ENCODE results near the gene TIAM1. TPM values are rescaled to one million over a fixed set of nuclear protein-coding genes. Genes with fewer than 3 reads are reported as not detected.

TIAM1 gene
- total RNA-seq, 4 donors from 2014 or later = 0.66 to 3.5 (median 1.0) TPM

GRCh38 chr21:31252091-31252490 is 92.0 kb downstream of the TIAM1 start:
- intact Hi-C loops (cut with DNase I; ENCODE audit: low total_unique reads) = no loop called here
- H3K27ac ChIP-seq = no peak overlapping the region
- in situ Hi-C loops (cut with MboI; ENCODE audit: low sequenced_read_pairs in 4 of 4) = no loop called here
- H3K36me3 ChIP-seq = no peaks in the 10 kb centered on the region
- no peak for ATAC-seq
- no peaks in the 10 kb centered on the region for H3K4me1 ChIP-seq
- no peak for DNase-seq
- H3K4me3 ChIP-seq = no peak overlapping the region
- no peaks in the 10 kb centered on the region for H3K27me3 ChIP-seq
- no peaks in the 10 kb centered on the region for H3K9me3 ChIP-seq
- no peak for TF ChIP-seq POLR2A (IDR thresholded peaks at IDR 0.05)
- no peak for TF ChIP-seq CTCF (IDR thresholded peaks at IDR 0.05 in 4 of 5, conservative IDR thresholded peaks at IDR 0.05 in 1 of 5)

DNA sequence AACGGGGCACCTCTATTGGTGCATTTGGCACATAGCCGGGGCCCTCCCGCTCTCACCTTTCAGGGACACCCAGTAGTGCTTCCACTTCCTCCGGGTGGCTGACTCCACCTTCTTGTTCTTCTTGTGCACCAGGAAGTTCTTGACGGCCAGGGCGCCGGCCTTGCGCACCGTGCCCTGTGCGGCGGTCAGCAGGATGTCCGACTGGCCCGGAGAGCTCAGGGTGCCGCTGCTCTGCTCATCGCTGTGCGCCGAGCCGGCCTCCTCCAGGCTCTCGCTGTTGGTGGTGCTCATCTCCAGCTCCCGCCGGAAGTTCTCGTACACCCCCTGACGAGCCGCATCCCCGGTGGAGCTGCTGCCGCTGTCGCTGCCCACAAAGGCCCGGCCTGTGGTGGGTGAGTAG is 92.4 kb downstream of the TIAM1 start:
- Histone ChIP-seq H3K9me3 (no peaks in the 10 kb centered on the region), H3K4me1 (no peaks in the 10 kb centered on the region), H3K27me3 (no peaks in the 10 kb centered on the region), H3K36me3 (no peaks in the 10 kb centered on the region), H3K27ac (no peak overlapping the region), H3K4me3 (no peak overlapping the region)
- ATAC-seq = no peak
- DNase-seq = no peak
- in situ Hi-C loops (cut with MboI; ENCODE audit: low sequenced_read_pairs in 4 of 4) = no loop called here
- intact Hi-C loops (cut with DNase I; ENCODE audit: low total_unique reads) = no loop called here
- no peak for TF ChIP-seq CTCF (IDR thresholded peaks at IDR 0.05 in 4 of 5, conservative IDR thresholded peaks at IDR 0.05 in 1 of 5)
- no peak for TF ChIP-seq POLR2A (IDR thresholded peaks at IDR 0.05)

DNA sequence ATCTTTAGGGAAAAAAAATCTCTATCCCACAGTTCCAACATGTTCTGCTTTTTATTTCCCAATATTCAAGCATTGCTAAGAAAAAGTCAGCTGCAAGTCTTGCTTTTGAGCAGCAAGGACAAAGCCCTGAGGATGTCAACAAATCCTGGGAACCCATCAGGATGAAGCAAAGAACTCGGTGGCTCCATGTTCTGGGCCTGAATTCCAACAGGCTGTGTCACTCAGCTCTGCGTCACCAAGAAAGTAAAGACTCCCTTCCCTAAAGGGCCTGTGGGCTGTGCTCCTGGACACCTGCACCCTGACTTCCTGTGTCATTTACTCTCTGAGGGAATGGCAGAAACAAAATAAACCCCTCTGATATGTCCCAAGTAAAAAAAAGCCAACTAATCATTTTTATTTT is 95.5 kb downstream of the TIAM1 start:
- Histone ChIP-seq H3K4me1 (no peaks in the 10 kb centered on the region), H3K27me3 (no peaks in the 10 kb centered on the region), H3K9me3 (no peaks in the 10 kb centered on the region), H3K36me3 (no peaks in the 10 kb centered on the region), H3K4me3 (no peak overlapping the region), H3K27ac (no peak overlapping the region)
- peak; percentile 23 to 39 for ATAC-seq
- TF ChIP-seq POLR2A (IDR thresholded peaks at IDR 0.05) = no peak
- TF ChIP-seq CTCF (IDR thresholded peaks at IDR 0.05 in 4 of 5, conservative IDR thresholded peaks at IDR 0.05 in 1 of 5) = no peak
- intact Hi-C loops (cut with DNase I; ENCODE audit: low total_unique reads) (no loop called here), in situ Hi-C loops (cut with MboI; ENCODE audit: low sequenced_read_pairs in 4 of 4) (no loop called here)
- peak in 1 of 2 donors; percentile 49 for DNase-seq

- H3K27me3 ChIP-seq = no peaks in the 10 kb centered on the region
- H3K4me1 ChIP-seq = no peaks in the 10 kb centered on the region
- no peaks in the 10 kb centered on the region for H3K36me3 ChIP-seq
- ATAC-seq (no peak), DNase-seq (no peak)
- in situ Hi-C loops (cut with MboI; ENCODE audit: low sequenced_read_pairs in 4 of 4) (no loop called here), intact Hi-C loops (cut with DNase I; ENCODE audit: low total_unique reads) (no loop called here)
- no peak for TF ChIP-seq CTCF (IDR thresholded peaks at IDR 0.05 in 4 of 5, conservative IDR thresholded peaks at IDR 0.05 in 1 of 5)
- no peak for TF ChIP-seq POLR2A (IDR thresholded peaks at IDR 0.05)
- H3K9me3 ChIP-seq = no peaks in the 10 kb centered on the region
- H3K27ac ChIP-seq = no peak overlapping the region
- H3K4me3 ChIP-seq = no peak overlapping the region
Observed at GRCh38 chr21:31243611-31244010, 100.5 kb downstream of the TIAM1 start.

- intact Hi-C loops (cut with DNase I; ENCODE audit: low total_unique reads) (no loop called here), in situ Hi-C loops (cut with MboI; ENCODE audit: low sequenced_read_pairs in 4 of 4) (no loop called here)
- TF ChIP-seq CTCF (IDR thresholded peaks at IDR 0.05 in 4 of 5, conservative IDR thresholded peaks at IDR 0.05 in 1 of 5) (no peak), POLR2A (IDR thresholded peaks at IDR 0.05) (no peak)
- ATAC-seq (no peak), DNase-seq (no peak)
- no peak overlapping the region for H3K4me3 ChIP-seq
- H3K36me3 ChIP-seq = no peaks in the 10 kb centered on the region
- H3K27ac ChIP-seq = no peak overlapping the region
- no peaks in the 10 kb centered on the region for H3K4me1 ChIP-seq
- no peaks in the 10 kb centered on the region for H3K9me3 ChIP-seq
- H3K27me3 ChIP-seq = no peaks in the 10 kb centered on the region
Observed at GRCh38 chr21:31236528-31236927, 107.5 kb downstream of the TIAM1 start.

Measured in gastrocnemius medialis (tissue), 4 donors.